Measurements from ENCODE around the gene PRPF40A. TPM values are rescaled to one million over a fixed set of nuclear protein-coding genes. Genes with fewer than 3 reads are reported as not detected.
"Not testable (repeated sequence)": the region's sequence is repeated elsewhere in the genome, so short reads cannot be mapped to it uniquely, and the experiment has no call there.

The PRPF40A gene
- total RNA-seq, 1 donor from 2014 or later = 84.8 TPM

DNA sequence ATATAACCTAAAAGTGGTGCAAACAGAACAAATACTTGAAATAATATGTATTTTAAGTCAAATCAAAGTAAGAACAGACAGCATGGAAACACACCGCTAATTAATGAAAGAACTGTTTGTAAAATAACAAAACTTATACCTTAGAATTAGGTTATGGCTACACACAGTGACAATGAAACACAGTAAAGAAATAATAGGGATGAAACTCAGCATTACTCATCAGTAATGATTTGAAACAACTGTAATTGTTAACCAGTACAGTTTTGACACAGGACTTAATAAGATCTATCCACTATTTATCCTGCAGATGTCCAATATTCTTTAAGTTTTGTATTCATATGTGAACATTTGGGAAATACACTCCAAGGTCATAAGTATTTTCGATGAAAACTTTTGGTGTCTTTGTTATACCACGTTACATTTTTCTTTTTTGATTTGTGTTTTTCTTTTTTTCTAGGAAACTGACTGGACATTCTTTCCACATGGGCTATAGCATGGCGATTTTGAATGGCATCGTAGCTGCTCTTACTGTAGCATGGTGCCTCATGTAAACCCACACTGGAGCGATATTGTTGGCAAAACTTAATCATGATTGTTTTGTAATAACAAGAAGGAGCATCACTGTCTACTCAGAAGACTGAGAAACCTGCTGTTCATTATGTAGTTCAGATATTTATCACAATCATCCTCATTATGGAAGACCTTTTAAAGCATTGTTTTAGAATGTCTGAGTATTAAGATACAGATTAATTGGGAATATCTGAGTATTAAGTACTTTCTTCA, 42.2 kb upstream of the PRPF40A start:
- ATAC-seq (no peak), DNase-seq (no peak)
- Histone ChIP-seq H3K27me3 (ENCODE audit: low read depth) (no peaks in the 10 kb centered on the region), H3K36me3 (peaks cover 52% of the 10 kb centered on the region), H3K4me1 (no peaks in the 10 kb centered on the region), H3K9me3 (no peaks in the 10 kb centered on the region), H3K4me3 (no peak overlapping the region), H3K27ac (no peak overlapping the region)
- TF ChIP-seq CTCF (IDR thresholded peaks at IDR 0.05) = no peak
- intact Hi-C loops (cut with DNase I) = no loop called here

DNA sequence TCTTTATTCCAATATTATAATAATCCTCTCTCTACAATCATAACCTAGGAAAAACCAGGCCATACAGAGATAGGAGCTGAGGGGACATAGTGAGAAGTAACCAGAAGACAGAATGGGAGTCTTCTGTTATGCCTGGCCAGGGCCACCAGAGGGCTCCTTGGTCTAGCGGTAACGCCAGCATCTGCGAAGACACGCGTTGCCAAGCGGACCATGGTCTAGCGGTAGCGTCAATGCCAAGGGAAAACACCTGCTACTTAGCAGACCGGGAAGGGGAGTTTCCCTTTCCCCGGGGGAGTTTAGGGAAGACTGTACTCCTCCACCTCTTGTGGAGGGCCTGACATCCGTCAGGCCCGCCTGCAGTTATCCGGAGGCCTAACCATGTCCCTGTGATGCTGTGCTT, 37.8 kb upstream of the PRPF40A start:
- intact Hi-C loops (cut with DNase I) = no loop called here
- no peaks in the 10 kb centered on the region for H3K9me3 ChIP-seq

GRCh38 chr2:152747751-152748150, 30.5 kb upstream of the PRPF40A start:
- H3K9me3 ChIP-seq; H3K27ac ChIP-seq; H3K4me1 ChIP-seq; H3K4me3 ChIP-seq; H3K27me3 ChIP-seq (ENCODE audit: low read depth); ATAC-seq; intact Hi-C loops (cut with DNase I); DNase-seq; H3K36me3 ChIP-seq: not testable (repeated sequence)

More for the DNA sequence above, 37.8 kb upstream of the PRPF40A start:
- no peak for TF ChIP-seq CTCF (IDR thresholded peaks at IDR 0.05)
- Histone ChIP-seq H3K36me3 (peaks cover 44% of the 10 kb centered on the region), H3K4me1 (no peaks in the 10 kb centered on the region), H3K4me3 (no peak overlapping the region), H3K27ac (no peak overlapping the region), H3K27me3 (ENCODE audit: low read depth) (no peaks in the 10 kb centered on the region)
- ATAC-seq = no peak
- no peak for DNase-seq

DNA sequence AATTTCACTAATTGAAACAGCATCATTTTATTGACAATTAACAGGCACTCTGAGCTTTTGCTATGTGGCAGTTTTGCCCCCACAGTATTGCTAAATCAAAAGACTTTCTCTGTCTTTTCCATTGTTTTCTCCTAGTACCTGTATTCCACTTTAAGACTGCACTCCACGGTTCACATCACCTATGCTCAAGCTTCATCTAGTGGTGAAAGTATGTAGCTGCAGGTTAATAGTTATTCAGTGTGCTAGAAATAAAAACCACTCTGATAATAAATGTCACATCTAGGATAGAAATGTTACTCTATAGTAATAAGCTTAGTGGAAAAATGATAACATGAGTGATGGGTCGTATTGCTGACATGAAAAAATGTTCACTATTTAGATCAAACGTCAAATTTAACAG, 25.7 kb upstream of the PRPF40A start:
- ATAC-seq (peak in 1 of 2 donors; percentile 46), DNase-seq (no peak)
- Histone ChIP-seq H3K36me3 (peaks cover 13% of the 10 kb centered on the region), H3K27me3 (ENCODE audit: low read depth) (no peaks in the 10 kb centered on the region), H3K4me3 (no peak overlapping the region), H3K9me3 (no peaks in the 10 kb centered on the region), H3K4me1 (no peaks in the 10 kb centered on the region), H3K27ac (no peak overlapping the region)
- intact Hi-C loops (cut with DNase I) = no loop called here
- peak; percentile 36 for TF ChIP-seq CTCF (IDR thresholded peaks at IDR 0.05)

- TF ChIP-seq CTCF (IDR thresholded peaks at IDR 0.05) = peak; percentile 76
- H3K27ac ChIP-seq = no peak overlapping the region
- H3K9me3 ChIP-seq = no peaks in the 10 kb centered on the region
- peaks cover 33% of the 10 kb centered on the region for H3K36me3 ChIP-seq
- H3K4me3 ChIP-seq = no peak overlapping the region
- H3K4me1 ChIP-seq = no peaks in the 10 kb centered on the region
- H3K27me3 ChIP-seq (ENCODE audit: low read depth) = no peaks in the 10 kb centered on the region
- intact Hi-C loops (cut with DNase I) = no loop called here
- ATAC-seq (peak; percentile 55 to 64), DNase-seq (no peak)
Measured at GRCh38 chr2:152740743-152741328, 23.6 kb upstream of the PRPF40A start.

GRCh38 chr2:152739705-152740104, 22.4 kb upstream of the PRPF40A start:
- H3K27ac ChIP-seq; ATAC-seq; intact Hi-C loops (cut with DNase I); DNase-seq; H3K9me3 ChIP-seq; H3K4me3 ChIP-seq; H3K27me3 ChIP-seq (ENCODE audit: low read depth); H3K4me1 ChIP-seq: not testable (repeated sequence)
- H3K36me3 ChIP-seq = peaks cover 43% of the 10 kb centered on the region

Data from lower lobe of right lung (tissue), 2 donors.